PC-3 (cell line): ENCODE measurements around the gene CLCF1. TPM values are rescaled to one million over a fixed set of nuclear protein-coding genes. Genes with fewer than 3 reads are reported as not detected.
"Not testable (repeated sequence)": the region's sequence is repeated elsewhere in the genome, so short reads cannot be mapped to it uniquely, and the experiment has no call there.

Experiments
- ATAC-seq: fragments of 200-7000 bp; cut with Tn5 transposase; 2 replicates; pipeline ENCODE4 v1.9.1; 2020; ENCODE audit warnings: mild to moderate bottlenecking, moderate library complexity
- BruUV-seq: library from RNA; stranded (reverse); fragments of 400-500 nt; replicated peaks from 2 replicates; lab custom pipeline; 2021; lab: Mats Ljungman, UMichigan
- CTCF ChIA-PET: fragments of 300-600 bp; sonication (Branson Sonifier 250); formaldehyde crosslinking; loops from one replicate; lab custom pipeline; 2022; ENCODE audit warnings: antibody characterized with exemption; lab: Charles Lee
- POLR2A ChIA-PET: fragments of 300-600 bp; sonication (Branson Sonifier 250); formaldehyde crosslinking; loops from one replicate; lab custom pipeline; 2022; ENCODE audit warnings: antibody characterized with exemption; ENCODE audit not compliant: unreplicated experiment; lab: Charles Lee
- DNase-seq: peaks from one replicate; pipeline ENCODE4 v3.0.0-alpha.2; 2015
- H2AFZ ChIP-seq: fragments of 300-600 bp; sonication (generic); 2 replicates; pipeline ENCODE4 v1.6.0; 2016; ENCODE audit warnings: antibody characterized with exemption, low read length
- H3F3A ChIP-seq: fragments of 300-600 bp; sonication (generic); one replicate; pipeline ENCODE4 v1.6.0; 2017; ENCODE audit warnings: antibody characterized with exemption, low read length, control low read depth, mild to moderate bottlenecking; ENCODE audit not compliant: unreplicated experiment
- H3K27ac ChIP-seq: fragments of 300-600 bp; sonication (generic); 2 replicates; pipeline ENCODE4 v1.5.1; 2016; ENCODE audit warnings: mild to moderate bottlenecking, low read length
- H3K27me3 ChIP-seq: fragments of 300-600 bp; sonication (generic); 2 replicates; pipeline ENCODE4 v1.6.1; 2016; ENCODE audit warnings: low read length, mixed read lengths
- H3K36me3 ChIP-seq: fragments of 300-600 bp; sonication (generic); 2 replicates; pipeline ENCODE4 v1.6.1; 2016; ENCODE audit warnings: low read depth, mixed run types, low read length, mixed read lengths
- H3K4me1 ChIP-seq: fragments of 300-600 bp; sonication (generic); 2 replicates; pipeline ENCODE4 v1.5.1; 2016; ENCODE audit warnings: low read length; ENCODE audit not compliant: insufficient read depth
- H3K4me2 ChIP-seq: fragments of 300-600 bp; sonication (generic); 2 replicates; pipeline ENCODE4 v1.6.0; 2016; ENCODE audit warnings: low read length
- H3K4me3 ChIP-seq: fragments of 300-600 bp; sonication (generic); 2 replicates; pipeline ENCODE4 v1.5.1; 2016; ENCODE audit warnings: mild to moderate bottlenecking, low read length, mixed read lengths
- H3K79me2 ChIP-seq: fragments of 300-600 bp; sonication (generic); 2 replicates; pipeline ENCODE4 v1.6.1; 2017; ENCODE audit warnings: low read length, mixed read lengths
- H3K9ac ChIP-seq: fragments of 300-600 bp; sonication (generic); 2 replicates; pipeline ENCODE4 v1.6.0; 2016; ENCODE audit warnings: mild to moderate bottlenecking, low read length
- H3K9me2 ChIP-seq: fragments of 300-600 bp; sonication (generic); replicated peaks from 2 replicates; pipeline ENCODE4 v1.6.1; 2016; ENCODE audit warnings: mixed run types, low read length, mixed read lengths
- H3K9me3 ChIP-seq: fragments of 300-600 bp; sonication (generic); 2 replicates; pipeline ENCODE4 v1.6.1; 2016; ENCODE audit warnings: low read length, mixed read lengths
- H4K20me1 ChIP-seq: fragments of 300-600 bp; sonication (generic); 2 replicates; pipeline ENCODE4 v1.6.1; 2016; ENCODE audit warnings: low read length, mixed read lengths
- EZH2 ChIP-seq: fragments of 300-600 bp; sonication (generic); IDR thresholded peaks from one replicate; pipeline ENCODE4 v1.6.1; 2017; ENCODE audit warnings: antibody characterized with exemption, mild to moderate bottlenecking, low read length; ENCODE audit not compliant: unreplicated experiment
- EZH2phosphoT487 ChIP-seq: fragments of 300-600 bp; sonication (generic); IDR thresholded peaks from 2 replicates; pipeline ENCODE4 v1.6.1; 2018; ENCODE audit warnings: mild to moderate bottlenecking, antibody characterized with exemption, low read length, borderline replicate concordance
- intact Hi-C: fragments of 100-400 bp; cut with micrococcal nuclease; formaldehyde crosslinking; loops from 2 replicates; pipeline ENCODE4 v1.9.0; 2023
- total RNA-seq: library from RNA; depleted of rRNA; stranded (reverse); fragments of >200 nt; gene quantifications from 2 replicates; pipeline ENCODE4 v1.2.3, GENCODE V29; 2014
- TF ChIP-seq, protein P1 (sequence below): fragments of 300-600 bp; sonication (generic); conservative IDR thresholded peaks from 2 replicates; pipeline ENCODE4 v1.5.1; 2017; ENCODE audit warnings: antibody characterized with exemption, low read depth, mild to moderate bottlenecking, low read length

CLCF1 gene
- total RNA-seq, 1 experiment from 2014 or later, result 48.3 TPM

- CTCF ChIA-PET, result no interaction called here
- Histone ChIP-seq H2AFZ (no peak overlapping the region), H3K27me3 (no peaks in the 10 kb centered on the region), H3F3A (no peaks in the 10 kb centered on the region), H3K9ac (no peak overlapping the region), H3K4me1 (peaks cover 11% of the 10 kb centered on the region), H3K4me2 (no peak overlapping the region), H3K9me3 (no peaks in the 10 kb centered on the region), H3K4me3 (no peak overlapping the region), H3K27ac (no peak overlapping the region), H3K9me2 (no peaks in the 10 kb centered on the region), H3K79me2 (peaks cover 19% of the 10 kb centered on the region), H4K20me1 (peaks cover 13% of the 10 kb centered on the region; the same call in 1 of the 2 replicates), H3K36me3 (peaks cover under 1% of the 10 kb centered on the region; the same call in 1 of the 2 replicates)
- POLR2A ChIA-PET, result no interaction called here
- ATAC-seq (no peak), DNase-seq (no peak)
- TF ChIP-seq, protein P1, sequence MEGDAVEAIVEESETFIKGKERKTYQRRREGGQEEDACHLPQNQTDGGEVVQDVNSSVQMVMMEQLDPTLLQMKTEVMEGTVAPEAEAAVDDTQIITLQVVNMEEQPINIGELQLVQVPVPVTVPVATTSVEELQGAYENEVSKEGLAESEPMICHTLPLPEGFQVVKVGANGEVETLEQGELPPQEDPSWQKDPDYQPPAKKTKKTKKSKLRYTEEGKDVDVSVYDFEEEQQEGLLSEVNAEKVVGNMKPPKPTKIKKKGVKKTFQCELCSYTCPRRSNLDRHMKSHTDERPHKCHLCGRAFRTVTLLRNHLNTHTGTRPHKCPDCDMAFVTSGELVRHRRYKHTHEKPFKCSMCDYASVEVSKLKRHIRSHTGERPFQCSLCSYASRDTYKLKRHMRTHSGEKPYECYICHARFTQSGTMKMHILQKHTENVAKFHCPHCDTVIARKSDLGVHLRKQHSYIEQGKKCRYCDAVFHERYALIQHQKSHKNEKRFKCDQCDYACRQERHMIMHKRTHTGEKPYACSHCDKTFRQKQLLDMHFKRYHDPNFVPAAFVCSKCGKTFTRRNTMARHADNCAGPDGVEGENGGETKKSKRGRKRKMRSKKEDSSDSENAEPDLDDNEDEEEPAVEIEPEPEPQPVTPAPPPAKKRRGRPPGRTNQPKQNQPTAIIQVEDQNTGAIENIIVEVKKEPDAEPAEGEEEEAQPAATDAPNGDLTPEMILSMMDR, result no peak
- TF ChIP-seq EZH2phosphoT487, result no peak
- no peak for TF ChIP-seq EZH2
- intact Hi-C loops, result no loop called here
- no TSS peak for BruUV-seq
Observed at GRCh38 chr11:67404515-67405195, 31.3 kb upstream of the CLCF1 start.

- H3K27ac ChIP-seq, H3K9me2 ChIP-seq, H3K9me3 ChIP-seq, H3K27me3 ChIP-seq, H3K4me2 ChIP-seq, POLR2A ChIA-PET, ATAC-seq, DNase-seq, BruUV-seq, H3K4me3 ChIP-seq, H2AFZ ChIP-seq, H3K9ac ChIP-seq, CTCF ChIA-PET, H3F3A ChIP-seq: not testable (repeated sequence)
- Histone ChIP-seq H4K20me1 (peaks cover 16% of the 10 kb centered on the region; the same call in 1 of the 2 replicates), H3K4me1 (peaks cover 11% of the 10 kb centered on the region), H3K36me3 (peaks cover 16% of the 10 kb centered on the region), H3K79me2 (peaks cover 28% of the 10 kb centered on the region)
- intact Hi-C loops, result loop anchor here (2.0 kb wide), 1 partner anchor 26 kb away; the partner anchor contains the start of gene RPS6KB2
Observed at GRCh38 chr11:67403085-67403484, 29.7 kb upstream of the CLCF1 start.

DNA sequence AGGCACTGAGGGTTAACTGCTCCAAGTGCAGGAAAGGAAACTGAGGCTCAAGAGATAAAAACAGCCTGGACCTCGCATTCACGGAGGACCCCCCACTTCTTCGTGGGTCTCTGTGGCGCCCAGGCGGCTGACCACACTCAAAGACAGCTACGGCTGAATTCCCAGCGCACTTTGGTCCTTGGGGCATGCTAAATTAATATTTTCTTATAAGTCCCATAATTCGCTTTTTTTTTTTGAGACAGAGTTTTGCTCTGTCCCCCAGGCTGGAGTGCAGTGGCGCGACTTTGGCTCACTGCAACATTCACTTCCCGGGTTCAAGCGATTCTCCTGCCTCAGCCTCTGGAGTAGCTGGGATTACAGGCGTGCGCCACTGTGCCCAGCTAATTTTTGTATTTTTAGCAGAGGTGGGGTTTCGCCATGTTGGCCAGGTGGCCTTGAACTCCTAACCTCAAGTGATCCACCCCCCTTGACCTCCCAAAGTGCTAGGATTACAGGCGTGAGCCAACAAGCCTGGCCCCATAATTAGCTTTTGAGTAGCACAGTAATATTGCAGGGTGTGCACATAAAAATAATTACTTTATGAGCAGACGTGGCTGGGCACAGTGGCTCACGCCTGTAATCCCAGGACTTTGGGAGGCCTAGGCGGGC, 28.9 kb upstream of the CLCF1 start:
- Histone ChIP-seq H3K4me3 (peak overlapping the region; percentile 42), H3K9ac (peak overlapping the region; percentile 13; the same call in 1 of the 2 replicates), H3K4me1 (peaks cover 11% of the 10 kb centered on the region), H3K36me3 (peaks cover 24% of the 10 kb centered on the region), H4K20me1 (peaks cover 16% of the 10 kb centered on the region; the same call in 1 of the 2 replicates), H3K27ac (0 out of 2 replicates have a peak overlapping the region, but pooled peaks have one; percentile 8), H3K4me2 (peak overlapping the region; percentile 80), H3K79me2 (peaks cover 28% of the 10 kb centered on the region), H2AFZ (peak overlapping the region; percentile 71)
- H3F3A ChIP-seq, H3K27me3 ChIP-seq, ATAC-seq, DNase-seq, H3K9me3 ChIP-seq, H3K9me2 ChIP-seq: not testable (repeated sequence)
- TSS peak; percentile 89 for BruUV-seq
- intact Hi-C loops, result loop anchor here (2.0 kb wide), 1 partner anchor 26 kb away; the partner anchor contains the start of gene RPS6KB2
- ChIA-PET CTCF (interaction anchor here (0.5 to 1.7 kb wide), 6 partner anchors 18 to 1386 kb away, joined by 3 to 15 read pairs (median 8); partner anchors contain the start of gene TMEM134), POLR2A (interaction anchor here (0.6 to 0.9 kb wide), 4 partner anchors 10 to 54 kb away, joined by 5 to 13 read pairs (median 8); partner anchors contain the start of gene RAD9A)
